ENCODE data around the gene STAT5B. TPM values are rescaled to one million over a fixed set of nuclear protein-coding genes. Genes with fewer than 3 reads are reported as not detected.

Gene STAT5B
- total and polyA plus RNA-seq, 2 of the 13 experiments (the other 11 are each of a cell fraction or from before 2014, with no cell fraction given) = 21.0 to 42.8 TPM

DNA sequence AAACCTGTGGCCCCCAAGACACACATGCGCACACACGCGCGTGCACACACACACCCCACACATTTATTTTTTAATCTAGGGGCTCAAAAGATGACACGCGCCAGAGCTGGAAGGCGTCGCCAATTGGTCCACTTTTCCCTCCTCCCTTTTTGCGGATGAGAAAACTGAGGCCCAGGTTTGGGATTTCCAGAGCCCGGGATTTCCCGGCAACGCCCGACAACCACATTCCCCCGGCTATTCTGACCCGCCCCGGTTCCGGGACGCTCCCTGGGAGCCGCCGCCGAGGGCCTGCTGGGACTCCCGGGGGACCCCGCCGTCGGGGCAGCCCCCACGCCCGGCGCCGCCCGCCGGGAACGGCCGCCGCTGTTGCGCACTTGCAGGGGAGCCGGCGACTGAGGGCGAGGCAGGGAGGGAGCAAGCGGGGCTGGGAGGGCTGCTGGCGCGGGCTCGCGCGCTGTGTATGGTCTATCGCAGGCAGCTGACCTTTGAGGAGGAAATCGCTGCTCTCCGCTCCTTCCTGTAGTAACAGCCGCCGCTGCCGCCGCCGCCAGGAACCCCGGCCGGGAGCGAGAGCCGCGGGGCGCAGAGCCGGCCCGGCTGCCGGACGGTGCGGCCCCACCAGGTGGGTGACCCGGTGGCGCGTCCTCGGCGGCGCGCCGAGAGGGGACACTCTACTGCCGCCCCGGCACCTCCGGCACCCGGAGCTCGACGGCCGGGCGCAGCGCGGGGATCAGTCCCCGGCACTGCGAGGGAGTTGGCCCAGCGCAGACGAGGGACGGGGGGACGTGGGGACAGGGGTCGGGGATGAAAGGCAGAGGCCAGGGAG lies 12.0 kb upstream of the STAT5B start, which contains the start of gene STAT5A (continued):
- TF ChIP-seq, protein P1, sequence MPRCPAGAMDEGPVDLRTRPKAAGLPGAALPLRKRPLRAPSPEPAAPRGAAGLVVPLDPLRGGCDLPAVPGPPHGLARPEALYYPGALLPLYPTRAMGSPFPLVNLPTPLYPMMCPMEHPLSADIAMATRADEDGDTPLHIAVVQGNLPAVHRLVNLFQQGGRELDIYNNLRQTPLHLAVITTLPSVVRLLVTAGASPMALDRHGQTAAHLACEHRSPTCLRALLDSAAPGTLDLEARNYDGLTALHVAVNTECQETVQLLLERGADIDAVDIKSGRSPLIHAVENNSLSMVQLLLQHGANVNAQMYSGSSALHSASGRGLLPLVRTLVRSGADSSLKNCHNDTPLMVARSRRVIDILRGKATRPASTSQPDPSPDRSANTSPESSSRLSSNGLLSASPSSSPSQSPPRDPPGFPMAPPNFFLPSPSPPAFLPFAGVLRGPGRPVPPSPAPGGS (CRISPR knock-in tag; IDR thresholded peaks at IDR 0.05) = peak; percentile 96
- TF ChIP-seq ZNF205 (CRISPR knock-in tag; IDR thresholded peaks at IDR 0.05) (no peak), ZNF780A (CRISPR knock-in tag; IDR thresholded peaks at IDR 0.05) (no peak), ZNF841 (CRISPR knock-in tag; IDR thresholded peaks at IDR 0.05; ENCODE audit: borderline replicate concordance) (0 out of 2 replicates have a peak, but pooled peaks have one; percentile 47), ZNF605 (CRISPR knock-in tag; IDR thresholded peaks at IDR 0.05) (no peak), PCBP2 (optimal IDR thresholded peaks at IDR 0.05; ENCODE audit: low read depth, low read length, poor library complexity, severe bottlenecking) (no peak), AKAP8 (CRISPR knock-in tag; IDR thresholded peaks at IDR 0.05) (no peak), HNRNPLL (IDR thresholded peaks at IDR 0.05; ENCODE audit: low read depth, low read length, poor library complexity, severe bottlenecking) (peak; percentile 55), GTF3A (CRISPR knock-in tag; conservative IDR thresholded peaks at IDR 0.05) (no peak), ZNF225 (CRISPR knock-in tag; IDR thresholded peaks at IDR 0.05) (no peak), SOX13 (IDR thresholded peaks at IDR 0.05) (no peak), SOX13 (CRISPR knock-in tag; conservative IDR thresholded peaks at IDR 0.05 in 1 of 2, IDR thresholded peaks at IDR 0.05 in 1 of 2) (no peak), REL (CRISPR knock-in tag; conservative IDR thresholded peaks at IDR 0.05) (peak; percentile 81), ZNF563 (CRISPR knock-in tag; IDR thresholded peaks at IDR 0.05) (peak; percentile 66; the same call in 1 of the 2 replicates), NR2C2 (CRISPR knock-in tag; IDR thresholded peaks at IDR 0.05; ENCODE audit: borderline replicate concordance) (peak; percentile 47; the same call in 1 of the 2 replicates), KDM1A (CRISPR knock-in tag; IDR thresholded peaks at IDR 0.05) (no peak), HDAC1 (CRISPR knock-in tag; IDR thresholded peaks at IDR 0.05) (peak; percentile 10), POLR2AphosphoS2 (IDR thresholded peaks at IDR 0.05; ENCODE audit: low read depth, low read length) (no peak), SOX5 (CRISPR knock-in tag; IDR thresholded peaks at IDR 0.05; ENCODE audit: borderline replicate concordance) (no peak), TGIF2 (CRISPR knock-in tag; IDR thresholded peaks at IDR 0.05) (no peak)
- TF ChIP-seq, protein P2, sequence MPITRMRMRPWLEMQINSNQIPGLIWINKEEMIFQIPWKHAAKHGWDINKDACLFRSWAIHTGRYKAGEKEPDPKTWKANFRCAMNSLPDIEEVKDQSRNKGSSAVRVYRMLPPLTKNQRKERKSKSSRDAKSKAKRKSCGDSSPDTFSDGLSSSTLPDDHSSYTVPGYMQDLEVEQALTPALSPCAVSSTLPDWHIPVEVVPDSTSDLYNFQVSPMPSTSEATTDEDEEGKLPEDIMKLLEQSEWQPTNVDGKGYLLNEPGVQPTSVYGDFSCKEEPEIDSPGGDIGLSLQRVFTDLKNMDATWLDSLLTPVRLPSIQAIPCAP (CRISPR knock-in tag; IDR thresholded peaks at IDR 0.05; ENCODE audit: low read depth) = no peak
- TF ChIP-seq, protein P3, sequence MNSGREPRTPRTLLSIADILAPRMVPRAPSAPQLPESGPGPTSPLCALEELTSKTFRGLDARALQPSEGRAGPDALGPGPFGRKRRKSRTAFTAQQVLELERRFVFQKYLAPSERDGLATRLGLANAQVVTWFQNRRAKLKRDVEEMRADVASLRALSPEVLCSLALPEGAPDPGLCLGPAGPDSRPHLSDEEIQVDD (CRISPR knock-in tag; IDR thresholded peaks at IDR 0.05; ENCODE audit: borderline replicate concordance) = no peak; the same call in 1 of the 2 replicates
- TF ChIP-seq, protein P4, sequence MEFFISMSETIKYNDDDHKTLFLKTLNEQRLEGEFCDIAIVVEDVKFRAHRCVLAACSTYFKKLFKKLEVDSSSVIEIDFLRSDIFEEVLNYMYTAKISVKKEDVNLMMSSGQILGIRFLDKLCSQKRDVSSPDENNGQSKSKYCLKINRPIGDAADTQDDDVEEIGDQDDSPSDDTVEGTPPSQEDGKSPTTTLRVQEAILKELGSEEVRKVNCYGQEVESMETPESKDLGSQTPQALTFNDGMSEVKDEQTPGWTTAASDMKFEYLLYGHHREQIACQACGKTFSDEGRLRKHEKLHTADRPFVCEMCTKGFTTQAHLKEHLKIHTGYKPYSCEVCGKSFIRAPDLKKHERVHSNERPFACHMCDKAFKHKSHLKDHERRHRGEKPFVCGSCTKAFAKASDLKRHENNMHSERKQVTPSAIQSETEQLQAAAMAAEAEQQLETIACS (CRISPR knock-in tag; IDR thresholded peaks at IDR 0.05) = peak; percentile 72; the same call in 1 of the 2 replicates
- TF ChIP-seq, protein P5, sequence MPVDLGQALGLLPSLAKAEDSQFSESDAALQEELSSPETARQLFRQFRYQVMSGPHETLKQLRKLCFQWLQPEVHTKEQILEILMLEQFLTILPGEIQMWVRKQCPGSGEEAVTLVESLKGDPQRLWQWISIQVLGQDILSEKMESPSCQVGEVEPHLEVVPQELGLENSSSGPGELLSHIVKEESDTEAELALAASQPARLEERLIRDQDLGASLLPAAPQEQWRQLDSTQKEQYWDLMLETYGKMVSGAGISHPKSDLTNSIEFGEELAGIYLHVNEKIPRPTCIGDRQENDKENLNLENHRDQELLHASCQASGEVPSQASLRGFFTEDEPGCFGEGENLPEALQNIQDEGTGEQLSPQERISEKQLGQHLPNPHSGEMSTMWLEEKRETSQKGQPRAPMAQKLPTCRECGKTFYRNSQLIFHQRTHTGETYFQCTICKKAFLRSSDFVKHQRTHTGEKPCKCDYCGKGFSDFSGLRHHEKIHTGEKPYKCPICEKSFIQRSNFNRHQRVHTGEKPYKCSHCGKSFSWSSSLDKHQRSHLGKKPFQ (CRISPR knock-in tag; IDR thresholded peaks at IDR 0.05; ENCODE audit: insufficient replicate concordance) = no peak
